Stimulated activated naive CD8-positive, alpha-beta T cell treated with anti-CD3 and anti-CD28 coated beads, Interleukin-15, Interleukin-2, amounts not matched to agents 100 U/mL and 50 U/mL, for 24 hours (primary cell): ENCODE data around the gene MATCAP1.

Experiments used
- ATAC-seq: fragments of 150-1000 bp; cut with Tn5 transposase; one replicate; pipeline ENCODE4 v1.10.0; 2021
- DNase-seq: peaks from one replicate; pipeline ENCODE4 v3.0.0; 2021

Gene MATCAP1

DNA sequence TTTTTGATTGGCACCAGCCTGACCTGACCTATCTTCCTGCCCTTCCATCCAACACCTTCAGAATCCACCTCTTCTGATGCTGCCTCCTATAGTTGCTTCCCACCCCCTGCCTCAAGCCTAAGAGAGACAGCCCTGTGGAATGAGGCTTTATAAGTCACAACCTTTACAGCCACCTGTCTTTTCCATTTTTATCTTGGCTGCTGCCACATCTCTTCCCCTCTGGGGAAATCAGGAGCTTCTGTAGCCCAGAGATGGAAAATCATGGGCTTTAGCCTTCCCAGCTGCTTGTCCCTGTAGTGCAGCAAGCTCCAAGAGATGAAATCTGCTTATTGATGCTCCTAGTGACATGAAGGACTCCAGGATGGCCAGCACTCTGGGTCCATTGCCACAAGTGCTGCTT lies 55.3 kb downstream of the MATCAP1 start:
- no peak for ATAC-seq
- no peak for DNase-seq
